WI38 (cell line): Measurements from ENCODE around the gene ARHGAP24.

Source experiments
- H3K4me3 ChIP-seq: 2 replicates; pipeline ENCODE4 v1.5.1; 2011; ENCODE audit warnings: low read depth, mild to moderate bottlenecking, control low read depth, low read length
- CTCF ChIP-seq: IDR thresholded peaks from 2 replicates; pipeline ENCODE4 v1.5.1; 2012; ENCODE audit warnings: low read depth, mild to moderate bottlenecking, control low read depth, low read length

ARHGAP24 gene

GRCh38 chr4:85717351-85717750 is 242.4 kb downstream of the ARHGAP24 start:
- no peak for TF ChIP-seq CTCF
- H3K4me3 ChIP-seq: no peak overlapping the region

GRCh38 chr4:85717847-85718246 is 242.9 kb downstream of the ARHGAP24 start:
- TF ChIP-seq CTCF: no peak
- no peak overlapping the region for H3K4me3 ChIP-seq

- no peak overlapping the region for H3K4me3 ChIP-seq
These were observed 245.8 kb downstream of the ARHGAP24 start for GRCh38 chr4:85720735-85721134.

GRCh38 chr4:85722401-85722800 is 247.5 kb downstream of the ARHGAP24 start:
- no peak overlapping the region for H3K4me3 ChIP-seq
- no peak for TF ChIP-seq CTCF

More at GRCh38 chr4:85720735-85721134, 245.8 kb downstream of the ARHGAP24 start:
- no peak for TF ChIP-seq CTCF

- no peak overlapping the region for H3K4me3 ChIP-seq
- TF ChIP-seq CTCF: no peak
These were observed 247.9 kb downstream of the ARHGAP24 start for GRCh38 chr4:85722807-85723206.

- no peak for TF ChIP-seq CTCF
- no peak overlapping the region for H3K4me3 ChIP-seq
These were observed 250.0 kb downstream of the ARHGAP24 start for GRCh38 chr4:85724791-85725563.

- no peak overlapping the region for H3K4me3 ChIP-seq
- no peak for TF ChIP-seq CTCF
These were observed 250.8 kb downstream of the ARHGAP24 start for GRCh38 chr4:85725721-85726170.
